ENCODE results near the gene IGF2BP2. TPM values are rescaled to one million over a fixed set of nuclear protein-coding genes. Genes with fewer than 3 reads are reported as not detected.

The IGF2BP2 gene
- total and polyA plus RNA-seq, 2 of the 13 experiments (the other 11 are each of a cell fraction or from before 2014, with no cell fraction given): 6.5 to 46.0 TPM

- TF ChIP-seq ZNF510 (CRISPR knock-in tag; IDR thresholded peaks at IDR 0.05; ENCODE audit: low read depth): no peak
- TF ChIP-seq, protein P1, sequence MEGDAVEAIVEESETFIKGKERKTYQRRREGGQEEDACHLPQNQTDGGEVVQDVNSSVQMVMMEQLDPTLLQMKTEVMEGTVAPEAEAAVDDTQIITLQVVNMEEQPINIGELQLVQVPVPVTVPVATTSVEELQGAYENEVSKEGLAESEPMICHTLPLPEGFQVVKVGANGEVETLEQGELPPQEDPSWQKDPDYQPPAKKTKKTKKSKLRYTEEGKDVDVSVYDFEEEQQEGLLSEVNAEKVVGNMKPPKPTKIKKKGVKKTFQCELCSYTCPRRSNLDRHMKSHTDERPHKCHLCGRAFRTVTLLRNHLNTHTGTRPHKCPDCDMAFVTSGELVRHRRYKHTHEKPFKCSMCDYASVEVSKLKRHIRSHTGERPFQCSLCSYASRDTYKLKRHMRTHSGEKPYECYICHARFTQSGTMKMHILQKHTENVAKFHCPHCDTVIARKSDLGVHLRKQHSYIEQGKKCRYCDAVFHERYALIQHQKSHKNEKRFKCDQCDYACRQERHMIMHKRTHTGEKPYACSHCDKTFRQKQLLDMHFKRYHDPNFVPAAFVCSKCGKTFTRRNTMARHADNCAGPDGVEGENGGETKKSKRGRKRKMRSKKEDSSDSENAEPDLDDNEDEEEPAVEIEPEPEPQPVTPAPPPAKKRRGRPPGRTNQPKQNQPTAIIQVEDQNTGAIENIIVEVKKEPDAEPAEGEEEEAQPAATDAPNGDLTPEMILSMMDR (CRISPR knock-in tag; IDR thresholded peaks at IDR 0.05): peak; percentile 70
- TF ChIP-seq SMAD1 (CRISPR knock-in tag; IDR thresholded peaks at IDR 0.05; ENCODE audit: borderline replicate concordance, low read depth): no peak
- TF ChIP-seq ZNF407 (CRISPR knock-in tag; IDR thresholded peaks at IDR 0.05; ENCODE audit: not compliant biosample characterization): no peak
- no peak for TF ChIP-seq ZNF772 (CRISPR knock-in tag; IDR thresholded peaks at IDR 0.05)
- no peak for TF ChIP-seq ZNF460 (CRISPR knock-in tag; IDR thresholded peaks at IDR 0.05; ENCODE audit: borderline replicate concordance)
- TF ChIP-seq RBM22 (optimal IDR thresholded peaks at IDR 0.05; ENCODE audit: low read length): peak; percentile 65
- no peak for TF ChIP-seq KLF13 (CRISPR knock-in tag; IDR thresholded peaks at IDR 0.05)
- TF ChIP-seq BHLHE40 (IDR thresholded peaks at IDR 0.05; ENCODE audit: low read length): no peak
- TF ChIP-seq ZNF354B (CRISPR knock-in tag; IDR thresholded peaks at IDR 0.05): no peak
- TF ChIP-seq GATAD2A (CRISPR knock-in tag; IDR thresholded peaks at IDR 0.05): peak; percentile 45
- no peak for TF ChIP-seq EZH2 (conservative IDR thresholded peaks at IDR 0.05; ENCODE audit: low read depth, low read length)
- no peak for TF ChIP-seq MAF1 (CRISPR knock-in tag; IDR thresholded peaks at IDR 0.05; ENCODE audit: borderline replicate concordance)
- TF ChIP-seq RAD21 (CRISPR knock-in tag; IDR thresholded peaks at IDR 0.05): peak; percentile 32; the same call in 1 of the 2 replicates
- TF ChIP-seq FOXK2 (IDR thresholded peaks at IDR 0.05): no peak
- TF ChIP-seq SMC3 (IDR thresholded peaks at IDR 0.05; ENCODE audit: low read length): peak; percentile 61
- TF ChIP-seq STAG1 (CRISPR knock-in tag; IDR thresholded peaks at IDR 0.05): peak; percentile 73
- no peak for TF ChIP-seq ZFP1 (CRISPR knock-in tag; IDR thresholded peaks at IDR 0.05)
Observed at GRCh38 chr3:185733980-185734724, 90.7 kb downstream of the IGF2BP2 start (continued).
